Psoas muscle (tissue), 8 donors: ENCODE results near the gene PEF1. TPM values are rescaled to one million over a fixed set of nuclear protein-coding genes. Genes with fewer than 3 reads are reported as not detected.

Experiments
- ATAC-seq, 4 donors: fragments of 200-7000 bp; cut with Tn5 transposase; one replicate each; pipeline ENCODE4 v1.9.1; 2020; ENCODE audit warnings: moderate library complexity in 3 of 4, mild to moderate bottlenecking in 2 of 4
- DNase-seq, 2 donors: peaks; one replicate each; pipeline ENCODE4 v3.0.0-alpha.2; 2020
- H3K27ac ChIP-seq: fragments of 200-600 bp; one replicate; pipeline ENCODE4 v1.8.0; 2022
- H3K27me3 ChIP-seq, 3 donors: fragments of 200-600 bp in 1 of 3; one replicate each; pipeline versions ENCODE4 v1.6.1 to v1.8.0; 2013 to 2022; ENCODE audit warnings: low read length in 2 of 3, mild to moderate bottlenecking in 2 of 3, moderate library complexity in 1 of 3; ENCODE audit not compliant: insufficient read depth in 3 of 3
- H3K36me3 ChIP-seq, 2 donors: fragments of 200-600 bp in 1 of 2; one replicate each; pipeline versions ENCODE4 v1.6.1 to v1.8.0; 2013 to 2022; ENCODE audit warnings: low read depth in 1 of 2, mild to moderate bottlenecking in 1 of 2, moderate library complexity in 1 of 2; ENCODE audit not compliant: insufficient read depth in 1 of 2
- H3K4me1 ChIP-seq: fragments of 200-600 bp; one replicate; pipeline ENCODE4 v1.8.0; 2022
- H3K4me3 ChIP-seq: fragments of 200-600 bp; one replicate; pipeline ENCODE4 v1.8.0; 2022; ENCODE audit warnings: mild to moderate bottlenecking
- H3K9me3 ChIP-seq: fragments of 200-600 bp; one replicate; pipeline ENCODE4 v1.8.0; 2022
- CTCF ChIP-seq: fragments of 200-600 bp; IDR thresholded peaks from one replicate; pipeline ENCODE4 v1.8.0; 2022; ENCODE audit warnings: antibody characterized with exemption
- WGBS, 3 donors: extraction: QIAGEN DNeasy Blood & Tissue Kit; methylation state at CpG; one replicate each; pipeline versions ENCODE4 v1.1.6 to v1.1.7; 2013; 5-methylcytosine and 5-hydroxymethylcytosine counted together
- intact Hi-C, 2 donors: fragments of 100-400 bp; cut with DNase I; formaldehyde crosslinking; loops; one replicate each; pipeline versions ENCODE4 v1.11.0 to v1.14.2; 2022
- polyA plus RNA-seq, 3 donors: library from polyadenylated mRNA; stranded (reverse); fragments of 200-250 nt; gene quantifications; one replicate each; pipeline ENCODE4 v1.2.3, GENCODE V29; 2013
- total RNA-seq, 4 donors: library from RNA; stranded (reverse); fragmentation: NEBNext Ultra II Directional in 2 of 4; extraction: Animal tissue kit (Norgen Biotek cat#: 25700) in 2 of 4; gene quantifications; one replicate each; pipeline versions ENCODE4 v1.2.1 to v1.2.4, GENCODE V29; 2021 to 2023
- donor health status: healthy with polysubstance abuse.
- donor health status: DM: no; HTN: no; CAD: no; lungs with moderate emphysema.
- donor health status: Bipolar disorder and iron deficiency.
- donor health status: healthy.
- donor health status: DM: yes; HTN: yes; CAD: no.
- donor health status: DM: no; HTN: no; CAD: no.
- donor health status: DM: no; HTN: no; CAD: no.
- donor health status: DM: yes; HTN: yes; CAD: no.

Gene PEF1
- total and polyA plus RNA-seq, 7 donors: 22.1 to 57.4 (median 30.7) TPM

- intact Hi-C loops: loop anchor here in 1 of 2 donors (5.0 kb wide), 1 partner anchor 50 kb away; no protein-coding TSS in a partner anchor
- DNase-seq (no peak), ATAC-seq (no peak)
- Histone ChIP-seq H3K27me3 (no peaks in the 10 kb centered on the region), H3K4me1 (peaks cover 14% of the 10 kb centered on the region), H3K27ac (no peak overlapping the region), H3K4me3 (no peak overlapping the region), H3K36me3 (no peaks in the 10 kb centered on the region), H3K9me3 (no peaks in the 10 kb centered on the region)
- TF ChIP-seq CTCF: no peak
- 65 to 79% (median 72%) methylated on average over 19 of the region's 19 CpGs for WGBS, 3 donors
Observed at GRCh38 chr1:31667065-31667785, 22.5 kb upstream of the PEF1 start.

- no peaks in the 10 kb centered on the region for H3K9me3 ChIP-seq
- intact Hi-C loops: loop anchor here in 1 of 2 donors (5.0 kb wide), 1 partner anchor 51 kb away; no protein-coding TSS in a partner anchor
- H3K27me3 ChIP-seq: no peaks in the 10 kb centered on the region
- 66 to 71% (median 66%) methylated on average over 10 of the region's 10 CpGs for WGBS, 3 donors
- DNase-seq: no peak
- H3K4me3 ChIP-seq: no peak overlapping the region
- no peaks in the 10 kb centered on the region for H3K36me3 ChIP-seq
- TF ChIP-seq CTCF: no peak
- H3K4me1 ChIP-seq: peaks cover 14% of the 10 kb centered on the region
- no peak overlapping the region for H3K27ac ChIP-seq
- ATAC-seq: no peak
Observed at GRCh38 chr1:31666263-31666963, 21.7 kb upstream of the PEF1 start.

GRCh38 chr1:31665234-31665878, 20.7 kb upstream of the PEF1 start:
- no peaks in the 10 kb centered on the region for H3K27me3 ChIP-seq
- no peak for DNase-seq
- WGBS, 3 donors: 83 to 89% (median 87%) methylated on average over 7 of the region's 7 CpGs
- H3K4me3 ChIP-seq: no peak overlapping the region
- no peaks in the 10 kb centered on the region for H3K9me3 ChIP-seq
- intact Hi-C loops: loop anchor here in 1 of 2 donors (2.0 to 5.0 kb wide), 2 partner anchors 52 to 77 kb away; no protein-coding TSS in a partner anchor
- TF ChIP-seq CTCF: no peak
- peaks cover 0 to 4% of the 10 kb centered on the region in 2 donors for H3K36me3 ChIP-seq
- H3K27ac ChIP-seq: no peak overlapping the region
- H3K4me1 ChIP-seq: peaks cover 13% of the 10 kb centered on the region
- ATAC-seq: no peak

- intact Hi-C loops: loop anchor here (1.0 to 5.0 kb wide), 3 partner anchors 53 to 125 kb away; no protein-coding TSS in a partner anchor
Observed at GRCh38 chr1:31664528-31664927, 19.9 kb upstream of the PEF1 start.

More at GRCh38 chr1:31664528-31664927, 19.9 kb upstream of the PEF1 start:
- 86 to 91% (median 89%) methylated on average over 9 of the region's 9 CpGs for WGBS, 3 donors
- TF ChIP-seq CTCF: no peak
- H3K4me3 ChIP-seq: no peak overlapping the region
- no peak overlapping the region for H3K27ac ChIP-seq
- no peaks in the 10 kb centered on the region for H3K27me3 ChIP-seq
- DNase-seq (no peak), ATAC-seq (no peak)
- peaks cover 4% of the 10 kb centered on the region for H3K4me1 ChIP-seq
- H3K36me3 ChIP-seq: peaks cover 0 to 4% of the 10 kb centered on the region in 2 donors
- no peaks in the 10 kb centered on the region for H3K9me3 ChIP-seq
